H9 (cell line): Measurements from ENCODE around the gene INPP4A. TPM values are rescaled to one million over a fixed set of nuclear protein-coding genes. Genes with fewer than 3 reads are reported as not detected.
A peak's percentile ranks its signal among the peaks of the same experiment; 100 is the strongest.

Source experiments
- DNase-seq: peaks from one replicate; pipeline ENCODE4 v3.0.0-alpha.2; 2017
- H2AFZ ChIP-seq: one replicate; pipeline ENCODE4 v1.6.1; 2013; ENCODE audit warnings: mild to moderate bottlenecking, low read length, control low read depth, moderate library complexity
- H2AK5ac ChIP-seq: 2 replicates; pipeline ENCODE4 v1.6.1; 2013; ENCODE audit warnings: low read length, control low read depth, mixed read lengths; ENCODE audit not compliant: insufficient read length
- H2BK120ac ChIP-seq: one replicate; pipeline ENCODE4 v1.6.1; 2013; ENCODE audit warnings: low read depth, mild to moderate bottlenecking, low read length, control low read depth, inconsistent platforms; ENCODE audit not compliant: poor library complexity, severe bottlenecking
- H2BK12ac ChIP-seq: 2 replicates; pipeline ENCODE4 v1.6.1; 2013; ENCODE audit warnings: low read length, control low read depth, mixed read lengths, low read depth; ENCODE audit not compliant: insufficient read length
- H2BK15ac ChIP-seq: 2 replicates; pipeline ENCODE4 v1.6.1; 2013; ENCODE audit warnings: low read depth, low read length, control low read depth
- H2BK20ac ChIP-seq: one replicate; pipeline ENCODE4 v1.6.1; 2013; ENCODE audit warnings: low read depth, mild to moderate bottlenecking, low read length, control low read depth, inconsistent platforms; ENCODE audit not compliant: poor library complexity, severe bottlenecking
- H2BK5ac ChIP-seq: 2 replicates; pipeline ENCODE4 v1.6.1; 2013; ENCODE audit warnings: low read length, control low read depth, mixed read lengths; ENCODE audit not compliant: insufficient read length
- H3K14ac ChIP-seq: 2 replicates; pipeline ENCODE4 v1.6.1; 2013; ENCODE audit warnings: low read length, control low read depth; ENCODE audit not compliant: insufficient read depth
- H3K18ac ChIP-seq: 2 replicates; pipeline ENCODE4 v1.6.1; 2013; ENCODE audit warnings: low read depth, mild to moderate bottlenecking, mixed read lengths, low read length, control low read depth; ENCODE audit not compliant: insufficient read length
- H3K23ac ChIP-seq: 2 replicates; pipeline ENCODE4 v1.6.1; 2013; ENCODE audit warnings: low read length, control low read depth, mixed read lengths, low read depth; ENCODE audit not compliant: insufficient read length
- H3K23me2 ChIP-seq: 2 replicates; pipeline ENCODE4 v1.6.1; 2013; ENCODE audit warnings: low read depth, mild to moderate bottlenecking, mixed read lengths, low read length, control low read depth; ENCODE audit not compliant: insufficient read length, poor library complexity, severe bottlenecking
- H3K27ac ChIP-seq: 2 replicates; pipeline ENCODE4 v1.5.1; 2013; ENCODE audit warnings: low read length, control low read depth, mixed read lengths, low read depth; ENCODE audit not compliant: insufficient read length
- H3K27me3 ChIP-seq: 2 replicates; pipeline ENCODE4 v1.6.1; 2013; ENCODE audit warnings: low read length, control low read depth, inconsistent platforms; ENCODE audit not compliant: insufficient read depth
- H3K4ac ChIP-seq: 2 replicates; pipeline ENCODE4 v1.6.1; 2013; ENCODE audit warnings: low read depth, mild to moderate bottlenecking, control low read depth, inconsistent platforms, low read length, moderate library complexity
- H3K4me1 ChIP-seq: 2 replicates; pipeline ENCODE4 v1.6.1; 2013; ENCODE audit warnings: low read length, control low read depth, inconsistent platforms; ENCODE audit not compliant: insufficient read depth
- H3K4me2 ChIP-seq: 2 replicates; pipeline ENCODE4 v1.6.1; 2013; ENCODE audit warnings: low read length, control low read depth, mixed read lengths; ENCODE audit not compliant: insufficient read length, insufficient read depth
- H3K56ac ChIP-seq: 2 replicates; pipeline ENCODE4 v1.6.1; 2013; ENCODE audit warnings: low read depth, mild to moderate bottlenecking, mixed read lengths, low read length, control low read depth; ENCODE audit not compliant: insufficient read length
- H3K79me1 ChIP-seq: 2 replicates; pipeline ENCODE4 v1.6.1; 2013; ENCODE audit warnings: low read depth, mild to moderate bottlenecking, moderate library complexity, low read length, control low read depth, inconsistent platforms; ENCODE audit not compliant: insufficient read depth, poor library complexity, severe bottlenecking
- H3K79me2 ChIP-seq: 2 replicates; pipeline ENCODE4 v1.6.1; 2013; ENCODE audit warnings: low read length, control low read depth, inconsistent platforms; ENCODE audit not compliant: insufficient read depth
- H3K9ac ChIP-seq: 2 replicates; pipeline ENCODE4 v1.6.1; 2013; ENCODE audit warnings: low read length, control low read depth, mixed read lengths; ENCODE audit not compliant: insufficient read length; ENCODE audit errors: extremely low read depth
- H3K9me3 ChIP-seq: one replicate; pipeline ENCODE4 v1.6.1; 2013; ENCODE audit warnings: low read depth, low read length, inconsistent platforms; ENCODE audit not compliant: control insufficient read depth
- H3T11ph ChIP-seq: one replicate; pipeline ENCODE4 v1.6.1; 2013; ENCODE audit warnings: mild to moderate bottlenecking, low read length, control low read depth, inconsistent platforms
- H4K20me1 ChIP-seq: one replicate; pipeline ENCODE4 v1.6.1; 2013; ENCODE audit not compliant: control insufficient read depth, insufficient read length, insufficient read depth
- H4K5ac ChIP-seq: 2 replicates; pipeline ENCODE4 v1.6.1; 2013; ENCODE audit warnings: low read depth, mild to moderate bottlenecking, mixed read lengths, low read length, control low read depth; ENCODE audit not compliant: insufficient read length
- H4K8ac ChIP-seq: replicated peaks from 2 replicates; pipeline ENCODE4 v1.6.1; 2013; ENCODE audit warnings: low read length, control low read depth, mixed read lengths, low read depth; ENCODE audit not compliant: insufficient read length
- H4K91ac ChIP-seq: 2 replicates; pipeline ENCODE4 v1.6.1; 2013; ENCODE audit warnings: low read depth, mild to moderate bottlenecking, moderate library complexity, mixed read lengths, low read length, control low read depth; ENCODE audit not compliant: insufficient read length
- H3K27ac Mint-ChIP-seq, 3 experiments: 2 replicates in 2 of 3; 3 replicates in 1 of 3; pipeline ENCODE4 v1.8.0; 2020 to 2021; ENCODE audit warnings: mixed read lengths in 3 of 3, mild to moderate bottlenecking in 1 of 3, moderate library complexity in 1 of 3
- H3K27me3 Mint-ChIP-seq: 2 replicates; pipeline ENCODE4 v1.8.0; 2021; ENCODE audit warnings: low read depth, mild to moderate bottlenecking, moderate library complexity, mixed read lengths
- H3K36me3 Mint-ChIP-seq, 3 experiments: 2 replicates in 2 of 3; 3 replicates in 1 of 3; pipeline ENCODE4 v1.8.0; 2020 to 2021; ENCODE audit warnings: low read depth in 3 of 3, mixed read lengths in 3 of 3; ENCODE audit not compliant: insufficient read depth in 1 of 3
- H3K4me1 Mint-ChIP-seq, 2 experiments: 2 replicates each; pipeline ENCODE4 v1.8.0; 2020; ENCODE audit warnings: mixed read lengths in 2 of 2
- H3K4me3 Mint-ChIP-seq, 2 experiments: 2 replicates in 1 of 2; 3 replicates in 1 of 2; pipeline ENCODE4 v1.8.0; 2020 to 2021; ENCODE audit warnings: mild to moderate bottlenecking in 2 of 2, mixed read lengths in 2 of 2, moderate library complexity in 1 of 2
- H3K9me3 Mint-ChIP-seq, 2 experiments: 2 replicates in 1 of 2; 3 replicates in 1 of 2; pipeline ENCODE4 v1.8.0; 2020; ENCODE audit warnings: mild to moderate bottlenecking in 2 of 2, mixed read lengths in 2 of 2, moderate library complexity in 1 of 2
- CTCF ChIP-seq: fragments of 200-600 bp; sonication (generic); conservative IDR thresholded peaks from 3 replicates; pipeline ENCODE4 v1.8.0; 2021; ENCODE audit warnings: antibody characterized with exemption, mild to moderate bottlenecking
- WGBS: extraction: QIAGEN DNeasy Blood & Tissue Kit; methylation state at CpG from one replicate; pipeline ENCODE4 v1.1.7; 2013; ENCODE audit warnings: missing lambda C conversion rate, low lambda C conversion rate, mixed read lengths; ENCODE audit not compliant: insufficient read length; ENCODE audit errors: extremely low coverage; 5-methylcytosine and 5-hydroxymethylcytosine counted together
- total RNA-seq: library from RNA; stranded (reverse); gene quantifications from 2 replicates; pipeline ENCODE4 v1.2.1, GENCODE V29; 2021

Gene INPP4A
- total RNA-seq, 1 experiment from 2014 or later, result 55.2 TPM

GRCh38 chr2:98578231-98578630 lies 133.6 kb downstream of the INPP4A start:
- H2AK5ac ChIP-seq, result no peak overlapping the region
- no peak overlapping the region for H2BK12ac ChIP-seq
- no peak overlapping the region for H3K14ac ChIP-seq
- no peak overlapping the region for H4K5ac ChIP-seq
- H3K27ac ChIP-seq, result no peak overlapping the region
- H2BK120ac ChIP-seq, result no peak overlapping the region
- Mint-ChIP-seq H3K36me3 (peaks cover 2 to 62% (median 36%) of the 10 kb centered on the region in 3 experiments; a peak in 6 of 7 replicates), H3K4me1 (no peaks in the 10 kb centered on the region), H3K9me3 (no peaks in the 10 kb centered on the region), H3K27ac (peak overlapping the region in 1 of 3 experiments; percentile 85; a peak in 1 of 7 replicates), H3K4me3 (no peak overlapping the region; a peak in 1 of 5 replicates), H3K27me3 (no peaks in the 10 kb centered on the region)
- H3K79me2 ChIP-seq, result no peaks in the 10 kb centered on the region
- no peak for DNase-seq
- H3K79me1 ChIP-seq, result no peaks in the 10 kb centered on the region
- H4K91ac ChIP-seq, result no peak overlapping the region
- no peak overlapping the region for H3K9ac ChIP-seq
- no peak overlapping the region for H3K4ac ChIP-seq
- H2BK20ac ChIP-seq, result no peak overlapping the region
- H4K8ac ChIP-seq, result no peak overlapping the region
- no peaks in the 10 kb centered on the region for H3K23me2 ChIP-seq
- WGBS, result no CpG with 5 or more reads among the region's 9 CpGs
- no peak overlapping the region for H3K56ac ChIP-seq
- H3K18ac ChIP-seq, result no peak overlapping the region
- H3K4me1 ChIP-seq, result no peaks in the 10 kb centered on the region
- no peaks in the 10 kb centered on the region for H3K9me3 ChIP-seq
- no peaks in the 10 kb centered on the region for H4K20me1 ChIP-seq
- H3K23ac ChIP-seq, result no peak overlapping the region
- H2BK5ac ChIP-seq, result no peak overlapping the region
- H2AFZ ChIP-seq, result no peak overlapping the region
- no peak overlapping the region for H3K4me2 ChIP-seq
- no peak overlapping the region for H2BK15ac ChIP-seq
- H3T11ph ChIP-seq, result no peak overlapping the region
- TF ChIP-seq CTCF, result no peak
- H3K27me3 ChIP-seq, result no peaks in the 10 kb centered on the region
